ENCODE measurements around the gene HIPK3.
"Not testable (repeated sequence)": the region's sequence is repeated elsewhere in the genome, so short reads cannot be mapped to it uniquely, and the experiment has no call there.

Gene HIPK3

DNA sequence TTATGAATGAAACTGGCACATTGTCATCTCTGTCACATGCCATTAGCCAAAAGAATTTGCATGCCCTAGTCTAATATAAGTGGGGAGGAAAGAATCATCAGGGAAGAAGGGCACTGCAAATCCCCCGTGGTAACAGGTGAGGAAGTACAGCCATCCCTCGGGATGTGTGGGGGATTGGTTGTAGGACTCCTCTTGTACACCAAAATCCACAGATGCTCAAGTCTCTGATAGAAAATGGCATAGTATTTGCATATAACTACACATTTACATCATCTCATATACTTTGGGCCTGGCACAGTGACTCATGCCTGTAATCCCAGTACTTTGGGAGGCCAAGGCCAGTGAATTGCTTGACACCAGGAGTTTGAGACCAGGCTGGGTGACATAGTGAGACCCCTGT is 109.7 kb downstream of the HIPK3 start:
- no peak for DNase-seq

GRCh38 chr11:33368475-33368874 is 111.3 kb downstream of the HIPK3 start:
- not testable (repeated sequence) for DNase-seq

DNA sequence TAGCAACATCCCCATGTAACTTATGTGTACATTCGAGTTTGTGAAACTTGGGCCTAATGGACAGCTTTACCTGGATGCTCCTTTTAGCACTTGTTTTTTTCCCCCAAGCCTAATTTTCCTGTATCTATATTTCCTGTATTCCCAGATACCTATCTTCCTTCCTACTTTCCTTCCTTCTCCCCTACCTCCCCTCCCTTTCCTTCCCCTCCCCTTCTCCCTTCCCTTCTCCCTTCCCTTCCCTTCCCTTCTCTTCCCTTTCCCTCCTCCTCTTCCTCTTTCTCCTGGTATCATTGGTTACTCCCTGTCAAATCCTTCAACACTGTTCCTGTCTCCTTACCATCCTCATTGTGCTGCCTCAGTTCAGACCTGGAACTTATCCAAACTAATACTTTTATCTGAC is 111.8 kb downstream of the HIPK3 start:
- no peak for DNase-seq

- DNase-seq = no peak
Measured at GRCh38 chr11:33373636-33374035, 116.5 kb downstream of the HIPK3 start.

DNA sequence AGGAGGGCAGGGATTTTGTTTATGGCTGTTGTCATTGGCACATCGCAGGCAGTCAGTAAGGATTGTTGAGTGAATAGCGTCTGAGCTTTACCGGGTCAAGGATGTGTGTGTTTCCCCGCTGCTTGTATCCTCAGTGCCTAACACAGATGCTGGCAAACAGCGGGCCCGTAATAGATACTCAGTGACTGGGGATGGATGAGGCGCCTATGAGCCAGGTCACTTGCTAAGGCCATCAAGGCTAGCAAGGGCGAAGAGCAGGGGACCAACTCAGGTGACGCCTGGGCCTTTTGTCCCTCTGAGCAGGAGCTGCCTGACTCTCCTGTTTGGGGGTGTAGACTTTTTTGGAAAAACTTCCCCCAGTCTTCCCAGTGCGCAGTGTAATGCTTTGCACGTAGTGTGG is 118.1 kb downstream of the HIPK3 start:
- no peak for DNase-seq

- DNase-seq = no peak
Measured at GRCh38 chr11:33375688-33376311, 118.6 kb downstream of the HIPK3 start, which contains the start of gene KIAA1549L. Gene KIAA1549L (plus strand): TSS chr11:33376108.

DNA sequence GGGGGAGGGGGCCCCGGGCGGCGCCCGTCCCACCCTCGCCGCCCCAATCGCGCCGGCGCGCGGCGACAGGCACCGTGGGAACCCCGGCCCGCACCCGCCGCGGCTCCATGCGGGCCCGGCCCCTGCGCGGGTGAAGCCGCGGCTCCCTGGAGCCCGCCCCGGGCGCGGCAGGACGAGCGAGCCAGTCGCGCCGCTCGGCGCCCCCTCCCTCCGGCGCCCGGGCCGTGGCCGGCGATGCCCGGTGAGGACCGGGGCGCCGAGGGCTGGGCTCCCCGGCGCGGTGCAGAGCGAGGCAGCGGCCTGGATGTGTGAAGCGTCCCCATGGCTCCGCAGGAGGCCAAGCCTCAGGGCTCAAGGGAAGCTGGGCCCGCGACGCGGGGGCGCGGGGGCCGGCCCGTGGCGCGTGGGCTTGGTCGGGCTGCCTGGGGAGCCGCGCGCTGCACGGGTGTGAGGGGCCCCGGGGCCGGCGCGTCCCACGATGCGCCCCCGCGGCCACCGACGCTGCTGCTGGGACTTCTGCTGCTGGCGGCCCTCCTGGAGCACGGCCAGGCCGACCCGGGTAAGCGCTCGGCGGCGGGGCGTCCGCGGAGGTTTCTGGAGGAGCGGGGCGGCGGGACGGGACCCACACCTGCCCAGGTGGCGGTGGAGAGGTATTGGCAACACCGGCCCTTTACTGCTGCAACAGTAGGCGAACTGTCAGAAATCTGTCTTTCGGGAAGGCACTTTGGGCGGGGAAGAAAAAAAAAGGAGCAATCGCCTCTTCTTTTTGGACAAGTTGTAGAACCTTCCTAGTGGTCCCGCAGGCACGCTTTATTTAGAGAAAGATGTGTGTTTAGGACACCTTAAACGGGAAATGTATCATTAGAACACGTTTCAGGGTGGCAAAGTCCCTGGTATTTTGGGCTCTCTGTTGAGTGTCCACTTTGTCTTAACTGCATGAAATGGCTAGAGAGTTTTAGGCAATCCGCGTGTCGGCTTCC is 119.4 kb downstream of the HIPK3 start:
- no peak for DNase-seq

GRCh38 chr11:33377412-33378370 is 120.5 kb downstream of the HIPK3 start:
- DNase-seq = no peak

DNA sequence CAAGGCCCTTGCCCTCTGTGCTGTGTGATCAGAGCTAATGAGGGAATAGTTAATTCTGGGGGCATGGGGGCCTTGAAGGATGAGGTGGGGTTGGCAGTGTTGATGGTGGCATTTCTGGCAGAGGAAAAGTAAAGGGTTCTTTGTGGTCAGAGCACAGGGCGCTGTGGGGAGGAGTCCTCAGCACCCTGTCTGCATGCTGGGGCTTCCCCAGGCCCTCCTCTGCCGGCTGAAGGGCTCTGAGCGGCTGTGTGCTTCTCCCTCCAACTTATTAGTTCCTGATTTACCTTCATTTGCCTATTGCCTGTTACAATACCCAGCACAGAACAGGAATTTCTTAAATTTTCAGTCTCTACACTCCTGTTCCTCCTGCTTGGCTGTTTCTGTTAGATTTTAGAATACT is 122.8 kb downstream of the HIPK3 start:
- DNase-seq = no peak

DNA sequence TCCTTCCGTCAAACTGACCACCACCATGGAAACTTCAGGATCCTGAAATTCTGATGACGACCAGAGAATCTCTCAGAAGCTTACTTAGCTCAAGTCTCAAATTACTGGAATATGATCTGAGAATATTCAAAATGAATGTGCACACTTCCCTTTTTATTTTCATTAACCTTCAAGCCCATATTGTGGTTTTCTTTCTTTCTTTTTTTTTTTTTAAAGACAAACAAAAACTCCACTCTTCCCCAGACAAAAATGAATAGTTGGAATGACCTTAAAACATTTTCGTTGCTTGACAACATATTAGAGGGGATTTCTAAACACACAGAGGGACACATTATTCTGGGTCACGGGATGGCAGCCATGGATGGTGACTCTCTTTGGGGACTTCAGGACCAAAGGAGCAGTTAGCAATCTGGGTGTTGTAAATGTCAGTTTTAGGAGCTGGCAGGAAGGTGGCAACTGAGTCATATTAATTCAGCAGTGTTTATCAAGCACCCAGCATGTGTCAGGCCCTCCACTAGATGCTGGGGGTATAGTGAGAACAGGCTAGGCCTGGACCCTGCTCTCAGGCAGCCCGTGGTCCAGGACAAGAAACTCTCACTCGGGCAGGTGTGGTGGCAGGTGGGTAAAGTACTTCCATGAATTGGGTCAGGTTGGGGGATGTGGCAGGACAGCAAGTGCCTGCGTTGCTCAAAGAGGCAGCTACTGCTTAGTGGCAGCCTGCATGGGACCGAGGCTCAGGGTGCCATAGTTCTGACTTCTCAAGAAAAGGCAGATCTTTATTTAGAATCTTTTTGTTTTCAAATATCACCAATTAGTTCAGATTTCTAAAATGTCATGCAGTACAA is 126.1 kb downstream of the HIPK3 start:
- DNase-seq = no peak

DNA sequence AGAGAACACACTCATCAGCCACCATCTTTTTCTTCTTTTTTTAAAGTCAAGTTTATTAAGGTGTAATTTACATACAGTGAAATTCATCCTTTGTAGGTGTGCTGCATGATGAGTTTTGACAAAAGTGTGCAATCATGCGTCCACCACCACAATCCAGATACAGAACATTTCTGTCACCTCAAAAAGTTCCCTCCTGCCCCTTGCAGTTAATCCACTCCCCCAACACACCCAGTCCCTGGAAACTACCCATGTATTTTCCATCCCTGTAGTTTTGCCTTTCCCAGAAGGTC is 126.7 kb downstream of the HIPK3 start:
- no peak for DNase-seq

- DNase-seq = no peak
Measured at GRCh38 chr11:33384220-33384619, 127.0 kb downstream of the HIPK3 start.

DNA sequence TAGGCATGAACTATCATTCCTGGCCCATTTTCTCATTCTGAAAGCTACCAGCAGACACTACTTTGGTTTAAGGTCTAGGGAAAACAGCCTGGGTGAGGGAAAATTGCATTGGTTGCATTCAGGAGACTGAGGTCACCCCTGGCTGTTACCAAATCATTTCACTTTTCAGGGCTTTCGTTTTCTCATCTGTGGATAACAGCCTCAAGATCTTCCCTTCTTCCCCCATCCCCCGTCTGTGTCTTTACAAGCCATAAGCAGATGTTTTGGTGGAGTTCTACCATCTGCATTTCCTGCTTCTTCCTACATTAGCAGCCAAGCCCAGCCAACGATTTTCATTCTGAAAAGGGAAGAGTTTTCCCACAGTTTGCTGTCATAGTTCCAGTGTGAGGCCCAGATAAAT is 130.4 kb downstream of the HIPK3 start:
- DNase-seq = no peak

GRCh38 chr11:33387996-33388395 is 130.8 kb downstream of the HIPK3 start:
- no peak for DNase-seq

- DNase-seq = no peak
Measured at GRCh38 chr11:33388793-33389525, 131.8 kb downstream of the HIPK3 start.

DNA sequence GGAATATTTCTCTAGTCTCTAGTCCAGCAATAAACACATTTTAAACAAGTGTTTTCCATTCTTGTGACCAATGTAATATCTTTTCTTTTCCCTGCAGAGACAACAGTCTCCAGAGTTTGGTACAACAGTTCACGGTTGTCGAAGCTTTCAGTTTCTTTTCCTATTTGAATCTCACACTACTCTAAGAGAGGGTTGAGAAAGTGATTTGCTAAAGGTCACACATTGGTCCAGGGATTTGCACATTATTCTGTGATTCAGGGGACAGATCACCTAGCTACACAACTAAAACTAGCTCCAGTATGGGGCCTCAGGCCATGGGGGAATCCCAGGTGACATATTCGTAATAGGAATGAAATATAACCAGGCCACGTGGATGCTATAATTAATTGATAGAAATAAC is 132.5 kb downstream of the HIPK3 start:
- no peak for DNase-seq

- DNase-seq = no peak
Measured at GRCh38 chr11:33390944-33391892, 134.0 kb downstream of the HIPK3 start.

- DNase-seq = no peak
Measured at GRCh38 chr11:33391893-33392251, 134.7 kb downstream of the HIPK3 start.

DNA sequence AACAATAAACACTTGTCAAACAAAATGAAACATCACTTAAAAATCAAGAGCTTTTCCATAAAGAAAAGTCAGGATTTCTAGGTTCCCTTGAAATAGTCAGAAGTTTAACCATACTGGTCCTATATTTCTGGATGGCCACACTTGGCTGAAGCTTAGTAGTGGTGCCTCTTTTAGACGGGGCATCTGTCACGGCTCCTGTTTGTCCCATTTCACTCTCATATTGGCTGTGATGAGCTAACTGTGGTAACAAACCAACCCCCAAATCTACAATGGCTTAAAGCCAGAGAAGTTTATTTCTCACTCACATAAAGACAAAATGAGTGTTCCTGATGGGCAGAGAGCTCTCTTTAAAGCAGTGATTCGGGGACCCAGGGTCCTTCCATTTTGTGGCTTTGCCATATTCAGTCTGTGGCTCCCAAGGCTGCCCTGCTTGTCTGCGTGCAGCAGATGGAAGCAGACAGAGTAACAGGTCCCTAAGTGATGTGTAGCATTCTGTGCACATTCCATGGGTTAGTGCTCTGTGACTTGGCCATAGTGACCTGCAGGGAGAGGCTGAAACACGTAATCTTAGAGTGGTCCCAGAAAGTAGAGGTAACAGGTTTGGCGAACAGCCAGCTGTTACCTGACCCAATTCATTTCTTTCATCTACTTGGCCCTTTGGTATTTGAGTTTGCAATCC is 137.4 kb downstream of the HIPK3 start:
- no peak for DNase-seq

- DNase-seq = no peak
Measured at GRCh38 chr11:33396361-33396760, 139.2 kb downstream of the HIPK3 start.

All from SHP77 (cell line).